Activated CD4-positive, alpha-beta T cell treated with anti-CD3 and anti-CD28 coated beads, Interleukin-2, amount 50 U/mL, for 4 hours (primary cell): ENCODE results near the gene CCDC77.

Source experiments
- DNase-seq, 2 experiments: peaks; one replicate each; pipeline ENCODE4 v3.0.0-alpha.2; 2020

CCDC77 gene

GRCh38 chr12:484096-484495, 82.7 kb downstream of the CCDC77 start:
- DNase-seq: no peak

- no peak for DNase-seq
Measured at GRCh38 chr12:490260-490659, 88.8 kb downstream of the CCDC77 start.
